GM18861 (cell line): ENCODE results near the gene LAIR1.
"Not testable (repeated sequence)": the region's sequence is repeated elsewhere in the genome, so short reads cannot be mapped to it uniquely, and the experiment has no call there.

Experiments
- ATAC-seq: cut with Tn5 transposase; IDR thresholded peaks from one replicate; pipeline ENCODE4 v1.9.1; 2021; ENCODE audit not compliant: unreplicated experiment

Gene LAIR1

GRCh38 chr19:54345938-54346386 lies 18.8 kb downstream of the LAIR1 start:
- ATAC-seq = no peak

GRCh38 chr19:54343868-54344267 lies 20.9 kb downstream of the LAIR1 start:
- no peak for ATAC-seq

GRCh38 chr19:54341295-54341694 lies 23.4 kb downstream of the LAIR1 start:
- ATAC-seq = no peak

- ATAC-seq = no peak
These were observed 24.9 kb downstream of the LAIR1 start for GRCh38 chr19:54339646-54340358.

- no peak for ATAC-seq
These were observed 26.2 kb downstream of the LAIR1 start for GRCh38 chr19:54338521-54338920.

- ATAC-seq = no peak
These were observed 26.9 kb downstream of the LAIR1 start for GRCh38 chr19:54337858-54338230.

GRCh38 chr19:54336893-54337857 lies 27.6 kb downstream of the LAIR1 start:
- no peak for ATAC-seq

GRCh38 chr19:54335979-54336892 lies 28.5 kb downstream of the LAIR1 start:
- no peak for ATAC-seq

- no peak for ATAC-seq
These were observed 29.6 kb downstream of the LAIR1 start for GRCh38 chr19:54335164-54335563.

GRCh38 chr19:54333586-54334298 lies 31.0 kb downstream of the LAIR1 start:
- ATAC-seq = no peak

- ATAC-seq = no peak
These were observed 32.6 kb downstream of the LAIR1 start for GRCh38 chr19:54332149-54332548.

- no peak for ATAC-seq
These were observed 33.1 kb downstream of the LAIR1 start for GRCh38 chr19:54331626-54332025.

- ATAC-seq = no peak
These were observed 35.1 kb downstream of the LAIR1 start for GRCh38 chr19:54329476-54330165.

- not testable (repeated sequence) for ATAC-seq
These were observed 36.0 kb downstream of the LAIR1 start for GRCh38 chr19:54328781-54329180.

- no peak for ATAC-seq
These were observed 39.1 kb downstream of the LAIR1 start for GRCh38 chr19:54325631-54326030.

- ATAC-seq = no peak
These were observed 39.5 kb downstream of the LAIR1 start for GRCh38 chr19:54325194-54325621.

GRCh38 chr19:54324071-54324470 lies 40.7 kb downstream of the LAIR1 start:
- ATAC-seq = no peak

- not testable (repeated sequence) for ATAC-seq
These were observed 41.8 kb downstream of the LAIR1 start for GRCh38 chr19:54322934-54323333.

- not testable (repeated sequence) for ATAC-seq
These were observed 42.4 kb downstream of the LAIR1 start for GRCh38 chr19:54322295-54322694.
